GM12891 (cell line): Measurements from ENCODE around the gene CDC42EP4.

Experiments used
- POLR2A ChIP-seq: IDR thresholded peaks from 2 replicates; pipeline ENCODE4 v1.6.1; 2011; ENCODE audit warnings: low read depth, low read length, control low read depth
- SPI1 ChIP-seq: IDR thresholded peaks from 2 replicates; pipeline ENCODE4 v1.6.1; 2011; ENCODE audit warnings: low read depth, low read length, control low read depth

DNA sequence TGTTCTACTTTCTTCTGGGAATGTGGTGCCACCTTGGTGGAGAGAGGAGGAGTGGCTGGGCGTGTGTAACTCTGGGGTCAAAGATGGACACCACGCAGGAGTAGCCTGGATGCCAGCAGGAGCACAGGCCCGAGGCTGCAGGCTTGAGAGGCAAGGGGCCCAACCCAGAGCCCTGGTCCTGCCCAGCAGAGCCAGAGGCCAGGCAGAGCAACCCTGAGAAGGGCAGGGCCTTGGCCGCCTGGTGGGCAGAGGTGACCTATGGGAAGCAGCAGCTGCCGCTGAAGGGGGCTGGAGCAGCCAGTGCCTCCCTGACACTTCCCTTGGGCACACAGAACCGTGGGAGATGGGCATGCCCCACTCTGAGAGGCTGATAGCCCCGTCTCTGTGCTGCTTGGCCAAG lies 32.1 kb downstream of the CDC42EP4 start:
- no peak for TF ChIP-seq SPI1
- TF ChIP-seq POLR2A, result no peak
